ENCODE data around the gene HEPACAM.

The HEPACAM gene

DNA sequence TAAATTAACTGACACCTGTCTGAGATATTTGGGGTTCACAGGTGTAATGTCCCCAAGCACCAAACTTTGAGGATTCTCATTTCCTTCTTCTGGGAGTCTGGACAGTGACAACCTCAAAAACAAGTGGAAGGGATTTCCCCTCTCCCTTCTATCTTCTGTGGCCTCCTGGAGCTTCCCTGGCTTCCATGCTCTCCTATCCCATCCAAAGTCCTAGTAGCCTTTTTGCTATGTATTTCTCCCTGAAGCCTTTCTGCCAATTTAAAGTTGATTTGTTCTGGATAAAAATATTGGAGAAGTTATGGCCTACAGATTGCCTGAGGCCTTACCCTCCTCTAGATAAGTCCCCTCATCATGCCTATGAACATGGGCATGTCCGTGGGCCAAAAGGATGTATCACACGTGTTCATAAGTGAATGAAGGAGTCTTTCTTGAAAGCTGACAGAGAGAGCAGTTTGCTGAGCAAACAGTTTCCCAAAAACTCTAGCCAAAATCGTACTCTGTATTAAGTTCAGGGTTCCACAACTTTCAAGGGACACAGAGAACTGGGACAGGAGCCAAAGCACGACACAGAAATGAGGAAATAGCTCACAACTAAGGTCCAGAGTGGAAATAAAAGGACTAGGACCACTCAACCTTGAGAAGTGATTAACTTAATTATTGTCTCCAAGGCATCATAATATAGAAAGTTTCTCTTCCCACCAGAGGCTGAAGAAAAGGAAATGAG, 6.7 kb downstream of the HEPACAM start:
- Histone ChIP-seq H2AFZ (ENCODE audit: insufficient read depth, low read length, poor library complexity) (no peak overlapping the region), H4K91ac (ENCODE audit: low read depth, low read length) (no peak overlapping the region), H3K36me3 (ENCODE audit: control insufficient read depth in 1 of 2, insufficient read depth in 2 of 2, low read length in 2 of 2) (no peaks in the 10 kb centered on the region), H4K12ac (ENCODE audit: low read depth, low read length) (no peak overlapping the region), H3K9ac (ENCODE audit: low read length) (no peak overlapping the region), H3K4ac (ENCODE audit: low read depth, low read length) (no peak overlapping the region), H3K4me3 (ENCODE audit: low read depth, low read length) (no peak overlapping the region), H4K8ac (ENCODE audit: low read depth, low read length) (no peak overlapping the region), H2BK5ac (ENCODE audit: low read depth, low read length, poor library complexity) (no peak overlapping the region), H2BK120ac (ENCODE audit: insufficient read depth, low read length, poor library complexity) (no peak overlapping the region), H3K9me3 (ENCODE audit: insufficient read depth, low read depth, low read length) (no peaks in the 10 kb centered on the region), H3K27me3 (ENCODE audit: insufficient read depth, low read length) (no peaks in the 10 kb centered on the region), H3K79me2 (ENCODE audit: control insufficient read depth, insufficient read depth, low read length, poor library complexity) (no peaks in the 10 kb centered on the region), H3K18ac (ENCODE audit: low read length) (no peak overlapping the region), H3K23ac (ENCODE audit: low read length) (no peak overlapping the region), H3K79me1 (ENCODE audit: low read length) (no peaks in the 10 kb centered on the region), H3K27ac (ENCODE audit: low read depth, low read length) (no peak overlapping the region), H2AK5ac (ENCODE audit: low read length) (no peak overlapping the region), H2BK12ac (ENCODE audit: low read length) (no peak overlapping the region), H3K4me2 (ENCODE audit: low read length) (no peak overlapping the region), H3K14ac (ENCODE audit: low read length) (no peak overlapping the region), H3K4me1 (ENCODE audit: control insufficient read depth in 1 of 2, insufficient read depth in 2 of 2, low read length in 2 of 2) (no peaks in the 10 kb centered on the region)
- DNase-seq, result no peak
- WGBS (ENCODE audit: extremely low coverage, insufficient coverage, insufficient read length), result no CpG with 5 or more reads among the region's 4 CpGs

DNA sequence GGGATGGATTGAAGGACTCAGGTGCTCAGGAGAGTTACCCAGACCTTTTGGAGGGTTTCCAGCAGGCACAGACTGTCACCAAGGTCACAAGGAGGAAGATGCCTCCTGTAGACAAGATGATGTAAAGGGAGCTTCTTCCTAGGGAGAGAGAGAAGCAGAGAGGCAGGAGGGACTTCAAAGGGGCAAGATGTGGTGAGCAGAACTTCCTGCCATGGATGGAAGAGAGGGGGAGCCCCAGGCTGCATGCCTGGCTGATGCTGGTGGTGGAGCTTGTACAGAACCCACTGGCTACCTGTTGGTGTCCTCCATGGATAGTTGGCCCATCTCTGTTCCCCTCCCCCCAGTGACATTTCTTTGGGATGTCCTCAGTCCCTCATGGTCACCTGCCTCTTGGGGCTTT, 12.6 kb downstream of the HEPACAM start:
- H4K91ac ChIP-seq (ENCODE audit: low read depth, low read length), result no peak overlapping the region
- no peak overlapping the region for H4K8ac ChIP-seq (ENCODE audit: low read depth, low read length)
- H3K27ac ChIP-seq (ENCODE audit: low read depth, low read length), result no peak overlapping the region
- H3K4me3 ChIP-seq (ENCODE audit: low read depth, low read length), result no peak overlapping the region
- H2AK5ac ChIP-seq (ENCODE audit: low read length), result no peak overlapping the region
- no peak overlapping the region for H2BK120ac ChIP-seq (ENCODE audit: insufficient read depth, low read length, poor library complexity)
- peaks cover 4% of the 10 kb centered on the region for H3K79me1 ChIP-seq (ENCODE audit: low read length)
- peaks cover 2% of the 10 kb centered on the region for H3K79me2 ChIP-seq (ENCODE audit: control insufficient read depth, insufficient read depth, low read length, poor library complexity)
- H2BK12ac ChIP-seq (ENCODE audit: low read length), result no peak overlapping the region
- H3K18ac ChIP-seq (ENCODE audit: low read length), result no peak overlapping the region
- no peak overlapping the region for H2BK5ac ChIP-seq (ENCODE audit: low read depth, low read length, poor library complexity)
- no peak overlapping the region for H3K9ac ChIP-seq (ENCODE audit: low read length)
- no peak for DNase-seq
- peaks cover 7% of the 10 kb centered on the region for H3K27me3 ChIP-seq (ENCODE audit: insufficient read depth, low read length)
- H3K14ac ChIP-seq (ENCODE audit: low read length), result no peak overlapping the region
- H4K12ac ChIP-seq (ENCODE audit: low read depth, low read length), result no peak overlapping the region
- H3K4me2 ChIP-seq (ENCODE audit: low read length), result no peak overlapping the region
- H3K23ac ChIP-seq (ENCODE audit: low read length), result no peak overlapping the region
- no peak overlapping the region for H3K4ac ChIP-seq (ENCODE audit: low read depth, low read length)
- peaks cover 2% of the 10 kb centered on the region for H3K9me3 ChIP-seq (ENCODE audit: insufficient read depth, low read depth, low read length)
- no peak overlapping the region for H2AFZ ChIP-seq (ENCODE audit: insufficient read depth, low read length, poor library complexity)
- H3K4me1 ChIP-seq (ENCODE audit: control insufficient read depth in 1 of 2, insufficient read depth in 2 of 2, low read length in 2 of 2), result peaks cover 0 to 5% of the 10 kb centered on the region in 2 experiments
- no peaks in the 10 kb centered on the region for H3K36me3 ChIP-seq (ENCODE audit: control insufficient read depth in 1 of 2, insufficient read depth in 2 of 2, low read length in 2 of 2)

DNA sequence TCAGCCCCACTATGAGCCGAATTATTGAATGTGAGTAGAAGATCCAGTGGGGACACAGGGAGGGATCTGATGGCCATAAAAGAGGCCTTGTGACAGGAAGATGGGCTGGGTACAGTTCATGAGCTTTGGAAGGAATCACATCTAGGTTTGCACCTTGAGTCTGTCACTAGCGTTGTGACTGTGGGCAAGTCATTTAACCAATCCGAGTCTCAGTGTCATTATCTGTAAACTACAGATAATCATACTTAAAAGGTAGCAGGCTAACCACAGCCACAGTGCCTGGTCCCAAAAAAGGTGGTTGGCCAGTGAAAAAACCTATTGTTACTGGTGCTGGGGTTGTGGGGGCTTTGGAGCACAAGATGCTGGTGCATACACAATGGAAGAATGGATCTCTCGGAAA, 13.0 kb downstream of the HEPACAM start:
- Histone ChIP-seq H4K91ac (ENCODE audit: low read depth, low read length) (no peak overlapping the region), H3K27me3 (ENCODE audit: insufficient read depth, low read length) (peaks cover 7% of the 10 kb centered on the region), H2AK5ac (ENCODE audit: low read length) (no peak overlapping the region), H3K18ac (ENCODE audit: low read length) (no peak overlapping the region), H3K14ac (ENCODE audit: low read length) (no peak overlapping the region), H3K9me3 (ENCODE audit: insufficient read depth, low read depth, low read length) (peaks cover 2% of the 10 kb centered on the region), H3K4me3 (ENCODE audit: low read depth, low read length) (no peak overlapping the region), H3K9ac (ENCODE audit: low read length) (no peak overlapping the region), H4K8ac (ENCODE audit: low read depth, low read length) (no peak overlapping the region), H3K79me2 (ENCODE audit: control insufficient read depth, insufficient read depth, low read length, poor library complexity) (peaks cover 2% of the 10 kb centered on the region), H3K27ac (ENCODE audit: low read depth, low read length) (no peak overlapping the region), H3K4me2 (ENCODE audit: low read length) (no peak overlapping the region), H2BK120ac (ENCODE audit: insufficient read depth, low read length, poor library complexity) (no peak overlapping the region), H3K23ac (ENCODE audit: low read length) (no peak overlapping the region), H3K4ac (ENCODE audit: low read depth, low read length) (no peak overlapping the region), H3K79me1 (ENCODE audit: low read length) (peaks cover 4% of the 10 kb centered on the region), H4K12ac (ENCODE audit: low read depth, low read length) (no peak overlapping the region), H2BK5ac (ENCODE audit: low read depth, low read length, poor library complexity) (no peak overlapping the region), H2BK12ac (ENCODE audit: low read length) (no peak overlapping the region), H3K36me3 (ENCODE audit: control insufficient read depth in 1 of 2, insufficient read depth in 2 of 2, low read length in 2 of 2) (no peaks in the 10 kb centered on the region), H3K4me1 (ENCODE audit: control insufficient read depth in 1 of 2, insufficient read depth in 2 of 2, low read length in 2 of 2) (peaks cover 0 to 5% of the 10 kb centered on the region in 2 experiments), H2AFZ (ENCODE audit: insufficient read depth, low read length, poor library complexity) (no peak overlapping the region)
- no CpG with 5 or more reads among the region's 4 CpGs for WGBS (ENCODE audit: extremely low coverage, insufficient coverage, insufficient read length)
- no peak for DNase-seq

DNA sequence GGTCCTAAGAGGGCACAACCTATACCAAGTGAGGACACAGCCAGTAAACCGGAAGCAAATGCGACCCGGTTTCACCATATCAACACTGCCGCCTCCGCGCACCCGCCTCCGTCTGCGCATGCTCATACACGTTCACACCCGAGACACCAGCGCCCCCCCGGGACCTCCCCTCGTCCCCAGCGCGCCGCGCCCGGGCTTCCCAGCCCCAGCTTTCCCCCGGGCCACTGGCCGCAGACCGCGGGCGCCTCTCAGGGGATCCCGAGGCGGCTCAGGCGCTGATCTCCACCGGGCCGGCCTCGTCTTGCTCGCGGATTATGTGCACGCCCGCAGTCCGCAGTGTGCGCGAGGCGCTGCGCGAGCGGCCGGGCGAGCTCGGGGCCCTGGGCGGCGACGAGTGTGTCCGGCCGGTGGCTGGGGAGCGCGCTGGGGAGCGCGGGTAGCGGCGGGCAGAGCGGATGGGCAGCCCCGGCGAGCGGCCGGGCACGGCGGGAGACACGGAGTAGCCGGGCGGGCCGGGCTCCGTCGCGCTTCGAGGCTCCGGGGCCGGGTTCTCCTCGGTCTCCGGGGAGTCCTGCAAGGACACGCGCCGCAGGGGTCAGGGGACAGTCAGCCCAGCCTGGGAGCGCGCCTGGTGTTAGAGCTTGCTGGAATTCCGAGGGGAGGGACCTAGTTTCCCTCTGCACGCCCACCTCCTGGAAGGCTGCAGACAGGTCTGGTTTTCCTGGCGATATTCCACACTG, 14.8 kb downstream of the HEPACAM start:
- Histone ChIP-seq H2BK5ac (ENCODE audit: low read depth, low read length, poor library complexity) (no peak overlapping the region), H2AK5ac (ENCODE audit: low read length) (no peak overlapping the region), H2BK12ac (ENCODE audit: low read length) (no peak overlapping the region), H3K79me1 (ENCODE audit: low read length) (peaks cover 4% of the 10 kb centered on the region), H4K12ac (ENCODE audit: low read depth, low read length) (peak overlapping the region; percentile 73), H3K23ac (ENCODE audit: low read length) (no peak overlapping the region), H3K4me3 (ENCODE audit: low read depth, low read length) (peak overlapping the region; percentile 68), H3K14ac (ENCODE audit: low read length) (peak overlapping the region; percentile 68), H4K91ac (ENCODE audit: low read depth, low read length) (peak overlapping the region; percentile 63), H2AFZ (ENCODE audit: insufficient read depth, low read length, poor library complexity) (peak overlapping the region; percentile 77), H3K9me3 (ENCODE audit: insufficient read depth, low read depth, low read length) (peaks cover 3% of the 10 kb centered on the region), H3K27ac (ENCODE audit: low read depth, low read length) (peak overlapping the region; percentile 37), H3K18ac (ENCODE audit: low read length) (peak overlapping the region; percentile 34), H4K8ac (ENCODE audit: low read depth, low read length) (peak overlapping the region; percentile 81), H3K79me2 (ENCODE audit: control insufficient read depth, insufficient read depth, low read length, poor library complexity) (peaks cover 2% of the 10 kb centered on the region), H3K9ac (ENCODE audit: low read length) (peak overlapping the region; percentile 67), H3K4me1 (ENCODE audit: control insufficient read depth in 1 of 2, insufficient read depth in 2 of 2, low read length in 2 of 2) (peaks cover 0 to 5% of the 10 kb centered on the region in 2 experiments), H2BK120ac (ENCODE audit: insufficient read depth, low read length, poor library complexity) (peak overlapping the region; percentile 8), H3K4ac (ENCODE audit: low read depth, low read length) (no peak overlapping the region), H3K4me2 (ENCODE audit: low read length) (peak overlapping the region; percentile 63), H3K36me3 (ENCODE audit: control insufficient read depth in 1 of 2, insufficient read depth in 2 of 2, low read length in 2 of 2) (no peaks in the 10 kb centered on the region), H3K27me3 (ENCODE audit: insufficient read depth, low read length) (peaks cover 7% of the 10 kb centered on the region)
- peak; percentile 3 to 19 for DNase-seq
- WGBS (ENCODE audit: extremely low coverage, insufficient coverage, insufficient read length), result no CpG with 5 or more reads among the region's 82 CpGs

Data from trophoblast cell (in vitro differentiated cells and primary cell).